GM12891 (cell line): ENCODE data around the gene IFIT1.

Experiments used
- POLR2A ChIP-seq: IDR thresholded peaks from 2 replicates; pipeline ENCODE4 v1.6.1; 2011; ENCODE audit warnings: low read depth, low read length, control low read depth
- POLR2AphosphoS5 ChIP-seq: IDR thresholded peaks from 2 replicates; pipeline ENCODE4 v1.6.1; 2011; ENCODE audit warnings: low read depth, low read length, control low read depth
- SPI1 ChIP-seq: IDR thresholded peaks from 2 replicates; pipeline ENCODE4 v1.6.1; 2011; ENCODE audit warnings: low read depth, low read length, control low read depth
- TAF1 ChIP-seq: IDR thresholded peaks from 2 replicates; pipeline ENCODE4 v1.6.1; 2011; ENCODE audit warnings: low read depth, low read length, control low read depth

GRCh38 chr10:89371079-89371478 lies 21.3 kb upstream of the IFIT1 start:
- TF ChIP-seq POLR2A (no peak), TAF1 (no peak), POLR2AphosphoS5 (no peak), SPI1 (no peak)
